Esophagus muscularis mucosa (tissue), 4 donors: ENCODE results near the gene SOAT2. TPM values are rescaled to one million over a fixed set of nuclear protein-coding genes. Genes with fewer than 3 reads are reported as not detected.

ENCODE experiments used
- DNase-seq: peaks from one replicate; pipeline ENCODE4 v3.0.0-alpha.2; 2017; ENCODE audit errors: extremely low spot score
- H3K27ac ChIP-seq, 4 donors: fragments of 200-600 bp; sonication (generic); replicated peaks in 1 of 4; 1 replicate in 3 of 4; 2 replicates in 1 of 4; pipeline ENCODE4 v1.5.1; 2016 to 2019; ENCODE audit warnings: mild to moderate bottlenecking in 1 of 4
- H3K27me3 ChIP-seq, 4 donors: fragments of 200-600 bp; sonication (generic); one replicate each; pipeline versions ENCODE4 v1.5.1 to v1.6.0; 2016 to 2019
- H3K36me3 ChIP-seq, 4 donors: fragments of 200-600 bp; sonication (generic); one replicate each; pipeline ENCODE4 v1.5.1; 2016 to 2019
- H3K4me1 ChIP-seq, 4 donors: fragments of 200-600 bp; sonication (generic); one replicate each; pipeline ENCODE4 v1.5.1; 2016 to 2019
- H3K4me3 ChIP-seq, 4 donors: fragments of 200-600 bp; sonication (generic); 1 replicate in 2 of 4; 2 replicates in 2 of 4; pipeline ENCODE4 v1.5.1; 2016 to 2019; ENCODE audit warnings: mild to moderate bottlenecking in 4 of 4, moderate library complexity in 1 of 4
- H3K9me3 ChIP-seq, 4 donors: fragments of 200-600 bp; sonication (generic); 1 replicate in 3 of 4; 2 replicates in 1 of 4; pipeline ENCODE4 v1.5.1; 2016 to 2019
- EP300 ChIP-seq: sonication (generic); formaldehyde crosslinking; IDR thresholded peaks from one replicate; pipeline ENCODE4 v1.6.1; 2017; ENCODE audit warnings: antibody characterized with exemption
- POLR2A ChIP-seq: fragments of 450-650 bp; IDR thresholded peaks from one replicate; pipeline ENCODE4 v1.6.1; 2017; ENCODE audit warnings: antibody characterized with exemption, moderate library complexity, mild to moderate bottlenecking, low read depth
- POLR2AphosphoS5 ChIP-seq, 2 donors: sonication (generic); formaldehyde crosslinking; IDR thresholded peaks; one replicate each; pipeline ENCODE4 v1.6.1; 2017; ENCODE audit warnings: antibody characterized with exemption in 2 of 2
- WGBS: methylation state at CpG from one replicate; pipeline ENCODE4 v1.1.5; 2018; 5-methylcytosine and 5-hydroxymethylcytosine counted together
- intact Hi-C: fragments of 100-400 bp; cut with DNase I; formaldehyde crosslinking; loops from one replicate; pipeline ENCODE4 v1.15.1; 2023
- total RNA-seq, 4 donors: library from RNA; depleted of rRNA; stranded (reverse); fragments of >200 nt; gene quantifications; one replicate each; pipeline versions ENCODE4 v1.1.0 to v1.2.1, GENCODE V29; 2016
- TF ChIP-seq, protein P1 (sequence below), 3 experiments: fragments of 200-600 bp in 2 of 3; fragments of 450-650 bp in 1 of 3; sonication (generic) in 2 of 3; IDR thresholded peaks; one replicate each; pipeline ENCODE4 v1.5.1; 2017 to 2019; ENCODE audit warnings: antibody characterized with exemption in 3 of 3, mild to moderate bottlenecking in 2 of 3, moderate library complexity in 1 of 3

The SOAT2 gene
- total RNA-seq, 4 donors from 2014 or later, result not detected

- Histone ChIP-seq H3K36me3 (peaks cover 4 to 10% (median 8%) of the 10 kb centered on the region in 4 donors), H3K27me3 (no peaks in the 10 kb centered on the region), H3K27ac (peak overlapping the region; percentile 87 to 96 (median 91)), H3K4me1 (peaks cover 32 to 56% (median 52%) of the 10 kb centered on the region in 4 donors), H3K9me3 (no peaks in the 10 kb centered on the region), H3K4me3 (peak overlapping the region; percentile 69 to 78 (median 71))
- WGBS, result 60% methylated on average over 11 of the region's 11 CpGs
- DNase-seq, result no peak
- TF ChIP-seq, protein P1, sequence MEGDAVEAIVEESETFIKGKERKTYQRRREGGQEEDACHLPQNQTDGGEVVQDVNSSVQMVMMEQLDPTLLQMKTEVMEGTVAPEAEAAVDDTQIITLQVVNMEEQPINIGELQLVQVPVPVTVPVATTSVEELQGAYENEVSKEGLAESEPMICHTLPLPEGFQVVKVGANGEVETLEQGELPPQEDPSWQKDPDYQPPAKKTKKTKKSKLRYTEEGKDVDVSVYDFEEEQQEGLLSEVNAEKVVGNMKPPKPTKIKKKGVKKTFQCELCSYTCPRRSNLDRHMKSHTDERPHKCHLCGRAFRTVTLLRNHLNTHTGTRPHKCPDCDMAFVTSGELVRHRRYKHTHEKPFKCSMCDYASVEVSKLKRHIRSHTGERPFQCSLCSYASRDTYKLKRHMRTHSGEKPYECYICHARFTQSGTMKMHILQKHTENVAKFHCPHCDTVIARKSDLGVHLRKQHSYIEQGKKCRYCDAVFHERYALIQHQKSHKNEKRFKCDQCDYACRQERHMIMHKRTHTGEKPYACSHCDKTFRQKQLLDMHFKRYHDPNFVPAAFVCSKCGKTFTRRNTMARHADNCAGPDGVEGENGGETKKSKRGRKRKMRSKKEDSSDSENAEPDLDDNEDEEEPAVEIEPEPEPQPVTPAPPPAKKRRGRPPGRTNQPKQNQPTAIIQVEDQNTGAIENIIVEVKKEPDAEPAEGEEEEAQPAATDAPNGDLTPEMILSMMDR (IDR thresholded peaks at IDR 0.05), result no peak
- TF ChIP-seq EP300, result no peak
- no peak for TF ChIP-seq POLR2A
- TF ChIP-seq POLR2AphosphoS5 (IDR thresholded peaks at IDR 0.05), result peak; percentile 67 to 83
- intact Hi-C loops, result no loop called here
Measured at GRCh38 chr12:53096089-53096741, 7.1 kb upstream of the SOAT2 start.

DNA sequence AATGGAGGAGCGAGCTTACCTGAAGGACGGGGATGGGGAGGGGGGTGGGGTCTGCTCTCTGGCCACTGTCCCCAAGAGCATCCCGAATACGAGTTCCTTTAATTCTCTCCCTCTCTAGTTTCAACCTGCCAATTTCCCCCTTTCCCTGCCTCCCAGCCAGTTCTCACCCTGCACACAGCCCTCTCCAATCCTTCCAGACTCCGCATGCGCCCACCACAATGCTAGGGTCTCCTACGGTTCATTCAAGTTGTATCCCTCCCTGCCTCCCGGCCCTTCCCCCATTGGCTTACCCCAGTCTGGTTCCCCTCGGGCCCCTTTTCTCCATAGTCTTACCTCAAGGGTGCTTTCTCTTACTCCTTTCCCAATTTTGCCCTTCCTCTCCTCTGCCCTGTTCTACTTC is 6.5 kb upstream of the SOAT2 start:
- Histone ChIP-seq H3K4me1 (peaks cover 32 to 56% (median 52%) of the 10 kb centered on the region in 4 donors), H3K4me3 (peak overlapping the region; percentile 69 to 78 (median 71)), H3K9me3 (no peaks in the 10 kb centered on the region), H3K27ac (peak overlapping the region; percentile 87 to 96 (median 91)), H3K36me3 (peaks cover 7 to 15% (median 11%) of the 10 kb centered on the region in 4 donors), H3K27me3 (no peaks in the 10 kb centered on the region)
- no peak for DNase-seq
- WGBS, result 63% methylated on average over 9 of the region's 9 CpGs
- TF ChIP-seq, protein P1 (IDR thresholded peaks at IDR 0.05), result no peak
- TF ChIP-seq POLR2AphosphoS5 (IDR thresholded peaks at IDR 0.05) (no peak), POLR2A (no peak), EP300 (no peak)
- intact Hi-C loops, result no loop called here

GRCh38 chr12:53097207-53097563 is 6.1 kb upstream of the SOAT2 start:
- H3K36me3 ChIP-seq, result peaks cover 8 to 19% (median 15%) of the 10 kb centered on the region in 4 donors
- H3K4me1 ChIP-seq, result peaks cover 32 to 57% (median 52%) of the 10 kb centered on the region in 4 donors
- intact Hi-C loops, result no loop called here
- DNase-seq, result no peak
- TF ChIP-seq, protein P1 (IDR thresholded peaks at IDR 0.05), result no peak
- no peak for TF ChIP-seq POLR2AphosphoS5 (IDR thresholded peaks at IDR 0.05)
- no peak for TF ChIP-seq POLR2A
- TF ChIP-seq EP300, result no peak
- WGBS, result 2% methylated on average over 9 of the region's 9 CpGs
- H3K9me3 ChIP-seq, result no peaks in the 10 kb centered on the region
- H3K4me3 ChIP-seq, result peak overlapping the region; percentile 69 to 78 (median 71)
- peak overlapping the region; percentile 87 to 96 (median 91) for H3K27ac ChIP-seq
- H3K27me3 ChIP-seq, result no peaks in the 10 kb centered on the region

GRCh38 chr12:53097564-53098353 is 5.5 kb upstream of the SOAT2 start, which contains the start of gene IGFBP6:
Gene IGFBP6 (plus strand): TSS chr12:53097667. CDS start chr12:53097718, 51 bp downstream.
- Histone ChIP-seq H3K27me3 (no peaks in the 10 kb centered on the region), H3K9me3 (no peaks in the 10 kb centered on the region), H3K4me3 (peak within 1 kb of the TSS; percentile 69 to 78 (median 71)), H3K36me3 (peaks cover 8 to 24% (median 18%) of the 10 kb centered on the region in 4 donors), H3K27ac (peak within 1 kb of the TSS; percentile 87 to 96 (median 91)), H3K4me1 (peaks cover 32 to 59% (median 52%) of the 10 kb centered on the region in 4 donors)
- 3% methylated on average over 22 of the region's 51 CpGs for WGBS
- TF ChIP-seq, protein P1 (IDR thresholded peaks at IDR 0.05), result peak in 1 of 3 experiments; percentile 32
- peak; percentile 34 to 69 for TF ChIP-seq POLR2AphosphoS5 (IDR thresholded peaks at IDR 0.05)
- no peak for TF ChIP-seq POLR2A
- DNase-seq, result no peak
- intact Hi-C loops, result no loop called here
